GM19099 (cell line): ENCODE measurements around the gene ARL16.

Experiments used
- POLR2A ChIP-seq: IDR thresholded peaks from 3 replicates; pipeline ENCODE4 v1.6.1; 2011; ENCODE audit warnings: low read depth; ENCODE audit not compliant: insufficient read length; ENCODE audit errors: extremely low read depth

The ARL16 gene

GRCh38 chr17:81672504-81672903 lies 11.1 kb downstream of the ARL16 start:
- no peak for TF ChIP-seq POLR2A

- TF ChIP-seq POLR2A: no peak
Observed at GRCh38 chr17:81667754-81668153, 15.8 kb downstream of the ARL16 start.

GRCh38 chr17:81666342-81667191 lies 17.0 kb downstream of the ARL16 start, which contains the start of the genes CCDC137 and OXLD1:
CCDC137 (plus strand) TSS chr17:81666737; CDS start chr17:81666767, 30 bp downstream.
OXLD1 (minus strand) TSS chr17:81666605; CDS start chr17:81666577, 28 bp downstream.
- TF ChIP-seq POLR2A: peak; percentile 98

GRCh38 chr17:81666092-81666341 lies 17.6 kb downstream of the ARL16 start:
- TF ChIP-seq POLR2A: no peak

GRCh38 chr17:81665205-81666091 lies 18.1 kb downstream of the ARL16 start:
- no peak for TF ChIP-seq POLR2A

GRCh38 chr17:81664051-81664470 lies 19.5 kb downstream of the ARL16 start:
- TF ChIP-seq POLR2A: no peak

- no peak for TF ChIP-seq POLR2A
Observed at GRCh38 chr17:81662002-81662401, 21.6 kb downstream of the ARL16 start.

GRCh38 chr17:81660441-81660840 lies 23.2 kb downstream of the ARL16 start:
- no peak for TF ChIP-seq POLR2A

- no peak for TF ChIP-seq POLR2A
Observed at GRCh38 chr17:81659038-81659437, 24.6 kb downstream of the ARL16 start.

- TF ChIP-seq POLR2A: no peak
Observed at GRCh38 chr17:81656835-81657234, 26.8 kb downstream of the ARL16 start.

GRCh38 chr17:81656118-81656743 lies 27.4 kb downstream of the ARL16 start, which contains the start of gene PDE6G:
PDE6G (minus strand) TSS chr17:81656542; CDS start chr17:81653305, 3,237 bp downstream.
- no peak for TF ChIP-seq POLR2A

GRCh38 chr17:81655378-81656117 lies 28.0 kb downstream of the ARL16 start:
- TF ChIP-seq POLR2A: no peak

GRCh38 chr17:81652906-81653771 lies 30.5 kb downstream of the ARL16 start:
- TF ChIP-seq POLR2A: no peak

GRCh38 chr17:81651692-81652091 lies 31.9 kb downstream of the ARL16 start:
- no peak for TF ChIP-seq POLR2A
